ENCODE data around the gene LGALS7B.
"Not testable (repeated sequence)": the region's sequence is repeated elsewhere in the genome, so short reads cannot be mapped to it uniquely, and the experiment has no call there.

The LGALS7B gene

DNA sequence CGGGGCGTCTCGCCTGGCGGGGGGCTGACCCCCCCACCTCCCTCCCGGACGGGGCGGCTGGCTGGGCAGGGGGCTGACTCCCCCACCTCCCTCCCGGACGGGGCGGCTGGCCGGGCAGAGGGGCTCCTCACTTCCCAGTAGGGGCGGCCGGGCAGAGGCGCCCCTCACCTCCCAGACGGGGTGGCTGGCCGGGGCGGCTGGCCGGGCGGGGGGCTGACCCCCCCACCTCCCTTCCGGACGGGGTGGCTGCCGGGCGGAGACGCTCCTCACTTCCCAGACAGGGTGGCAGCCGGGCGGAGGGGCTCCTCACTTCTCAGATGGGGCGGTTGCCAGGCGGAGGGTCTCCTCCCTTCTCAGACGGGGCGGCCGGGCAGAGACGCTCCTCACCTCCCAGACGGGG, 8.8 kb downstream of the LGALS7B start:
- DNase-seq = not testable (repeated sequence)

DNA sequence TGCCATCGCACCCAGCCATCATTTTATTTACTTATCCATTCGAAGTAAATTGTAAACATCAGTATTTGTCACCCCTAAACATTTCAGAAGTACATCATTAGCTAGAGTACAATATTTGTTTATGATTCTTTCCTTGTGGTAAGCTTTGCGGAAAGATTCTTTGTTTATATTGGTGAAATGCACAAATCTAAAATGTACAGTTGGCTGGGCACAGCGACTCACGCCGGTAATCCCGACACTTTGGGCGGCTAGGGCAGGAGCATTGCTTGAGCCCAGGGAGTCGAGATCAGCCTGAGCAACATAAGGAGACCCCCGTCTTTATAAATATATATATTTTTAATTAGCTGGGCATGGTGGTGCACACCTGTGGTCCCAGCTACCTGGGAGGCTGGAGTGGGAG, 10.1 kb downstream of the LGALS7B start:
- DNase-seq = no peak

DNA sequence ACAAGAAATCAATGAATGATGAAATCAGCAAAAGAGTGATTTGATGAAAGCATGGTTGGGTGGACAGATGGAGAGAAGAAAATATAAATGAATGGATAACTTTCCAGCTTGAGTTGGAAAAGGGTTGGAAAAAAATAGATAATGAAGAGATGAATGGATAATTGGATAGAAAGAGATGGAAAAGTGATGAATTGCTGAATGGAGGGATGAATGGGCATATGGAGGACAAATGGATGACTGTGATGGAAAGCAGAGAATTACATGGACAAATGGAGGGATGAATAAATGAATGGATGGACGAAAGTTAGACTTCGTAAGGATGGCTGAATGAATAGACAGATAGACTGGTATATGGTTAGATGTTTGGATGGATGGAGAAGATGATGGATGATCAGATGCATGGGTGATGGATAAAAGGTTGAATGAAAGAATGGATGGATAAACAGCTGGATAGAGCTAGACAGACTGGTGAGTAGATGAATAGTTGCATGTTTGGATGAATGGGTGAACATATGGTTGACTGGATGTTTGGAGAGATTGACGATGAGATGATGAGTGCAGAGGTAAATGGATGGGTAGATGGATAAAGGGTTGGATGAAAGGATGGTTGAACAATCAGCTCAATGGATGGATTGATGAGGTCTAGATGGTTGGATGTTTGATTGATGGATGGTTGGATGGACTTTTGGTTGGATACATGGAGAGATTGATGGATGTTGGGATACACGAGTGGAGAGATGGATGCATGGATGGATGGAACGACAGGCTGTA, 11.8 kb downstream of the LGALS7B start:
- no peak for DNase-seq

- no peak for DNase-seq
These were observed 12.5 kb downstream of the LGALS7B start for GRCh38 chr19:38801359-38802095.

GRCh38 chr19:38803543-38803942, 14.5 kb downstream of the LGALS7B start:
- no peak for DNase-seq

DNA sequence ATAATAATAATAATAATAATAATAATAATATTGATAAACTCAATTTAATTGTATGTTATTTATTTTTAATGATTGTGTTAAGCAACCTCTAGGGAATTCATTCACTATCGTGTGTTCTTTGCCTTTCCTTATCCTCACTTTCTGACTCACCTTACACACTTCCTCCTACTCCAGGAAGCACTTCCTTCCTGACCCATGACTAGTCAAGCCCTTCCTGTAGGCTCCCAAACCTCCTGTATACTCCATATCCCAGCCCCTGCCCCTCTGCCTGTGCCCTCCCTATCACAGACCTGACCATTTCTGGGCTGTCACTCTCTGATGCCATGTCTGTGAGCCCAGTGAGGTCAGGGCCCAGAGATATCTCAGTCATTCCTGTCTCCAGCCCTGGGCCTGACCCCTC, 16.2 kb downstream of the LGALS7B start:
- DNase-seq = no peak

DNA sequence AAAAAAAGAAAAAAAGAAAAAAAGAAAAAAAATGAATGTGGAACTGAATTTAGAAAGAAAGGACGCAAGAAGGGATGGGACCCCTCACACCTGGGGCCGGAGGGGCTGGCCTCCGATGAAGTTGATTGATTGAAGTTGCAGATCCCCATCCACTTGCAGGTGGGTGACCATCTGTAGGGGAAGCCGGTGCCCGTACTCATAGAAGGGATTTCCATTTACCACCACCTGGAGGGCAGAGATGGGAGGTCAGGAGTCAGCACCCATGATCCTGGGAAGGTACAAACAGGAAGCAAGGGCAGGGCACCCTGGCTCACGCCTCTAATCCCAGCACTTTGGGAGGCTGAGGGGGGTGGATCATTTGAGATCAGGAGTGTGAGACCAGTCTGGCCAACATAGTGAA, 17.4 kb downstream of the LGALS7B start:
- DNase-seq = no peak

DNA sequence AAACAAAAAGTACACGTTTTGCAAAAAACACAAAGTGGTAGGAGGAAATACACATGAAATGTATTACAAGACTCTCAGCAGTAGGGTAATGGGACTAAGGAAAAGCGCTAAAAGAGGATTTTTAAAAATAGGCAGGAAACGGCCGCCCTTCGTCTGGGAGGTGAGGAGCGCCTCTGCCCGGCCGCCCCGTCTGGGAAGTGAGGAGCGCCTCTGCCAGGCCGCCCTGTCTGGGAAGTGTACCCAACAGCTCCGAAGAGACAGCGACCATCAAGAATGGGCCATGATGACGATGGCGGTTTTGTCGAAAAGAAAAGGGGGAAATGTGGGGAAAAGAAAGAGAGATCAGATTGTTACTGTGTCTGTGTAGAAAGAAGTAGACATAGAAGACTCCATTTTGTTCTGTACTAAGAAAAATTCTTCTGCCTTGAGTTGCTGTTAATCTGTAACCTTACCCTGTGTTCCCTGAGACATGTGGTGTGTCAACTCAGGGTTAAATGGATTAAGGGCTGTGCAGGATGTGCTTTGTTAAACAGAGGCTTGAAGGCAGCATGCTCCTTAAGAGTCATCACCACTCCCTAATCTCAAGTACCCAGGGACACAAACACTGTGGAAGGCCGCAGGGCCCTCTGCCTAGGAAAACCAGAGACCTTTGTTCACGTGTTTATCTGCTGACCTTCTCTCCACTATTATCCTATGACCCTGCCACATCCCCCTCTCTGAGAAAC, 18.5 kb downstream of the LGALS7B start:
- not testable (repeated sequence) for DNase-seq

DNA sequence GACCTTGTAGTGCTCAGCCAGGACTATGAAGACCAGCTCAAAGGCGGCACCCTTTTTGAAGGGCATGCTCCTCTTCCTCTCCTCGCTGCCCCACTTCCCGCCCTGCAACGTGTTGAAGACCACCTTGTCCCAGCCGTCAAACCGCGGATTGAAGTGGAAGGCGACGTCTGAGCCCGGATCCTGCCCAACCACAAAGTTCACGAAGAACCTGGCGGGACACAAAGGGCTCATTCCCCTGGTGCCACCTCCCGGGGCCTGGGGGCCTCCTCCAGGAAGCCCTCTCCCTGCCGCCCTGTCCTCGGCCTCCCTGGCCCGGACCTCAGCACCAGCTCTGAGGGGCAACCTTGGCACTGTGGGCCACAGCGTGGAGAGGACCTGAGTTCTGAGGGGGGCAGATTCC, 19.7 kb downstream of the LGALS7B start:
- no peak for DNase-seq

- no peak for DNase-seq
These were observed 20.7 kb downstream of the LGALS7B start for GRCh38 chr19:38809592-38810252.

DNA sequence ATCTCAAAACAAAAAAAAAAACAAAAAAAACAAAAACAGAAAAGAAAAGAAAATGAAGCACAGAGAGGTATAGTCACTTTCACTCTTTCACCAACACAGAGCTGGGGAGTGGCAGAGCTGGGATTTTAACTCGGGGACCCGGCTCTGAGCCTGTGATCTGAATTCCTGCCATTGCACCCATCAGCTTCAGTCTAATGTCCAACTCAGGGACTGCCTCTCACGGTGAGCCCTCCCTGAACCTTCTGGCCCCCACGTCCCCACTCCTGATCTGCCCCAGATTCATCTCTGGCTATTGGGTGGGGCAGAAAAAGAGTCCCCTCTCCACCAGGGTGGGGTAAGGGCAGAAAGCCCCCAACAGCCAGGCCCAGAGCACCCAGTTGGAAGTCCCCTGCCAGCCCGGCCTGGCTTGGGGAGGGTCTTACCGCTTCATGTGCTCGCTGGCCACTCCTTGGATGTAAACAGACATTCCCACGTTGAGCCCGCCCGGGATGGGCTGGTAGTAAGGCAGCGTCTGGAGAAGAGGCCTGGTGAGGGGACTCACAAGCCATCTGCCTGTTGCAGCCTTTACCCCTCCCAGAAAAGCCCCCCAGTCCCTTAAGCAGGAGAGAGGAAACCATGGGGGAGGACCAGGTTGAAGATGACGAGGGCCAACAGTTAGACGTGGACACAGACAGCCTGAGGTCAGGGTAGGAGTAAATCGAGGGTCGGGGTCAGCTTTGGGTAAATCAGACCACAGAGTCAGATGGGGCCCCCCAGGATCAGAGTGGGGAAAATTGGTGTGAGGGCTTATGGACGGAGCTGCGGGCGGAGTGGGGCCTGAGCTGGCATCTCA, 23.2 kb downstream of the LGALS7B start:
- no peak for DNase-seq

- DNase-seq = no peak
These were observed 23.9 kb downstream of the LGALS7B start, which contains the start of gene LGALS4 for GRCh38 chr19:38812841-38813320. LGALS4 (minus strand) TSS chr19:38812945; CDS start chr19:38812886, 59 bp downstream.

DNA sequence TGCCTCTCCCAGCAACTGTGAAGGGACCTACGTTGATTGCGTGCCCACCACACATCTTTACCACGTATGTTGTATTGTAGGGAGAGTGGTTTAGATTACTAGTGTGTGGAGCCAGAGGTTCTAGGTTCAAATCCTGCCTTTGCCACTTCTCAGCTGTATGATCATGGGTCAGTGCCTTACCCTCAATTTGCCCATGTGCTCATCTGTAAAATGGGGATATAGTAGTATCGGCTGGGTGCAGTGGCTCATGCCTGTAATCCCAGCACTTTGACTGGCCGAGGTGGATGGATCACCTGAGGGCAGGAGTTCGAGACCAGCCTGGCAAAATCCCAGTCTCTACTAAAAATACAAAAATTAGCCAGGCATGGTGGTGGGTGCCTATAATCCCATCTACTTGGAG, 24.3 kb downstream of the LGALS7B start:
- no peak for DNase-seq

DNA sequence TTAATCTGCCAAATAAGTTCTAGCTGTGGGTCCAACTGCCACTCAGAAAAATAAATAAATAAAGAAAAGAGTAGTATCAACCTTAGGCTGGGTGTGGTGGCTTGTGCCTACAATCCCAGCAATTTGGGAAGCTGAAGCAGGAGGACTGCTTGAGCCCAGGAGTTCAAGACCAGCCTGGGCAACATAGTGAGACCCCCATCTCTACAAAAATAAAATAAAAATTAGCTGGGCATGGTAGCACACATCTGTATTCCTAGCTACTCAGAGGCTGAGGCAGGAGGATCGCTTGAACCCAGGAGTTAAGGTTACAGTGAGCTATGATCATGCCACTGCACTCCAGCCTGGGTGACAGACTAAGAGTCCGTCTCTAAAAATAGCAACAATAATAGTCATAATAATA, 24.9 kb downstream of the LGALS7B start:
- DNase-seq = not testable (repeated sequence)

DNA sequence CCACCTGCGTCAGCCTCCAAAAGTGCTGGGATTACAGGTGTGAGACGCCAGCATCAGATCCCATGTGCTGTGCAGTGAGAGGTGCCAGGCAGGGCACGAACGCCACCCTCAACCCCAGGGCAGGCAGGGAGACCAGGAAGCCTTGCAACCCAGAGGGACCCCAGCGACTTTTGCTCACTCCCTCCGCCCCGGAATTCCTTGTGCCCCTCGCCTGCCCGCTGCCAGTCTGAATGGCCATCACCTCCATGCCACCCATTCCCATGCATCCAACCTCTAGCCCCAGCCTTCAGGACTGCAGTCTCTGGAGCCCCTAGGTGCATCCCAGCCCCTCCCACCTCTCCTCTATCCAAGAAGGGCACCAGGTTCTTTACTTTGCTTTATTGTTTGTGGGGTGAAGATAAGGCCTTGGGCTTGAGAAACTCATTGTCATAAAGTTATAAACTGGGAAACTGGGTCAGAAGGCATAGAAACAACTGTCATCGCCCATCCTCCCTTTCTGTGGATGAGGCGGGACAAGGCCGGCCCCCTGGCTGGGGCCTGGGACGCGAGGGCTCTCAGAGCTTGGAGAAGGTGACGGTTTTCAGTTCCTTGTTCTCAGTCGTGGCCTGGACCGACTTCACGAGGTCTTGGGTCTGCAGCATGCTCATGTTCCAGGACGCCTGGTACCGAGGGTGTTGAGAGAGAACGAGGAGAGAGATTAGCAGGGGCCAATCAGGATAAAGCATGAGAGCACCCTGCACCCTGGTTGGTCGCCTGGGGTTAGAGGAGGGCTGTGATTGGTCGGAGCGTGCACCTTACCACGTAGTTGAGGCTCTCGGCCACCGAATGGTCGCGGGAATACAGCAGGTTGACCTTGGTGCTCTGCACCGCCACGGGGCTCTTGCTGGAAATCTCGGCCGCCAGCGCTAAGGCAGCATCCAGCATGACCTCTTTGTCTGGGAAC, 26.3 kb downstream of the LGALS7B start:
- DNase-seq = no peak

- DNase-seq = no peak
These were observed 27.2 kb downstream of the LGALS7B start for GRCh38 chr19:38816131-38816750.

- DNase-seq = no peak
These were observed 28.1 kb downstream of the LGALS7B start for GRCh38 chr19:38817081-38817480.

DNA sequence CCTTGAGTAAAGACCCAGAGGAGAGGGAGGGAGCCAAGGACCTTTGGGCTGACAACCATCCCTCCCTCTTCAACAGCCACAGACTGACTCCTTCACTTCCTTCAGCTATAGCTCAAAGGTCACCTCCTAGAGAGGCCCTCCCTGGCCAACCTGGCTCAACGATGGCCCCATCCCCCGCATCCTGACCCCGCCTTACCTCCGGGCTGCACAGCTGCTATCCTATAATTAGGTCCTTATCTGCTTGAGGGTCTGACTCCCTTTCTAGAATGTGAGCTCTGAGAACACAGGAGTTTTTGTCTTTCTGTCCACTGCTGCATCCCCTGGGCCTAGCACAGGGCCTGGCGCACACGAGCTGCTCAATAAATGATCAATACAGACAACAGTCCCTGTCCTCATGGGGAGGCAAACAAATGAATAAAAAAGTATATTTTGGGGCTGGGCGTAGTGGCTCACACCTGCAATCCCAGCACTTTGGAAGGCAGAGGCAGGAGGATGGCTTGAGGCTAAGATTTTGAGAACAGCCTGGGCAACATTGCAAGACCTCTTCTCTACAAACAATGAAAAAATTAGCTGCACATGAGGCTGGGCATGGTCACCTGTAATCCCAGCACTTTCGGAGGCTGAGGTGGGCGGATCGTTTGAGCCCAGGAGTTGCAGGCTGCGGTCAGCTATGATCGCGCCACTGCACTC, 30.4 kb downstream of the LGALS7B start:
- DNase-seq = no peak

DNA sequence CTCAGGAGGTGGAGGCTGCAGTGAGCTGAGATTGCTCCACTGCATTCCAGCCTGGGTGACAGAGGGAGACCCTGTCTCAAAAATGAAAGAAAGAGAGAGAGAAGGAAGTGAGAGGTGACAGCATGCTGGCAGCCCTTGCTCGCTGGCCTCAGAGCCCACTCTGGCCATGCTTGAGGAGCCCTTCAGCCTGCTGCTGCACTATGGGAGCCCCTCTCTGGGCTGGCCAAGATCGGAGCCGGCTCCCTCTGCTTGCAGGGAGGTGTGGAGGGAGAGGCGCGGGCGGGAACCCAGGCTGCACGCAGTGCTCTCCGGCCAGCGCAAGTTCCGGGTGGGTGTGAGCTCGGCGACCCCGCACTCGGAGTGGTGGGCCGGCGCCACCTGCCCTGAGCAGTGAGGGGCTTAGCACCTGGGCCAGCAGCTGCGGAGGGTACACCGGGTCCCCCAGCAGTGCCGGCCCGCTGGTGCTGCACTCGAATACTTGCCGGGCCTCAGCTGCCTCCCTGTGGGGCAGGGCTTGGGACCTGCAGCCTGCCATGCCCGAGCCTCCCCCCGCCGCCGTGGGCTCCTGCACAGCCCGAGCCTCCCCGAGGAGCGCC, 32.3 kb downstream of the LGALS7B start:
- DNase-seq = not testable (repeated sequence)
